ENCODE measurements around the gene EGFLAM. TPM values are rescaled to one million over a fixed set of nuclear protein-coding genes. Genes with fewer than 3 reads are reported as not detected.

EGFLAM gene
- polyA plus RNA-seq, 1 donor from 2014 or later = not detected

DNA sequence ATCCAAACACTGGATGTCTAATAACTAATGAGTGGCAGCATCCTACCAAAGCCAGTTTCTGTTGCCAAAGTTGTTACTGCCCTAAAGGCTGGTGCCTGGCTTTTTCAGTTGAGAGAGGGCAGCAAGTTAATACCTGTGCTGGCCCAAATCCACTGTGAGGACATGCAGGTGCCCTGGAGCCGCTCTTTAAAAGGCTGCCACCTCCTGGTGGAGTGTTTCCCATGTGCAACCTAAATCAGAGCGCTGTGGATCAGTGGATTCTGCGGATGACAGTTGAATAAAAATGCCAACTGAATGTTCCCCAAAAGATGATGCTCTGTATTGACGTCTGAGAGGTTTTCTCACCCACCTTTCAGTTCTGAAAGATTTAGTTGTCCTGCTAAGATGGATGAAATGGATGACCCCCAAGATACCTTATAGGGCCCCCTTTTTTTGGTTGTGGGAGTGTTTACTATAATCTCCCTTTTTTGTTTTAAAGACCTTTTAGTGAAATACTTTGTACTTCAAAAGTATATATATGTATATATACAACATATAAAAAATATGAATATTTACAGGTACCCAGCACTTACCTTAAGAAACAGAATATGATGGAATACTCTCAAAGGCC lies 146.4 kb downstream of the EGFLAM start:
- Histone ChIP-seq H3K4me2 (ENCODE audit: low read length) (no peak overlapping the region), H3F3A (ENCODE audit: insufficient read depth, low read length, poor library complexity, severe bottlenecking) (no peaks in the 10 kb centered on the region), H3K36me3 (ENCODE audit: insufficient read depth, low read length) (no peaks in the 10 kb centered on the region), H3K4me3 (ENCODE audit: low read length) (no peak overlapping the region), H3K9me2 (ENCODE audit: insufficient read depth, low read length) (no peaks in the 10 kb centered on the region), H3K79me2 (replicated peaks; ENCODE audit: insufficient read depth, low read length) (no peaks in the 10 kb centered on the region), H2AFZ (ENCODE audit: low read depth, low read length) (no peak overlapping the region), H3K27ac (ENCODE audit: low read length) (no peak overlapping the region), H3K9ac (ENCODE audit: low read length) (no peak overlapping the region), H3K9me3 (ENCODE audit: low read length) (no peaks in the 10 kb centered on the region), H4K20me1 (ENCODE audit: insufficient read depth) (no peaks in the 10 kb centered on the region), H3K27me3 (ENCODE audit: insufficient read depth, low read depth, low read length) (no peaks in the 10 kb centered on the region)
- TF ChIP-seq SMC3 (conservative IDR thresholded peaks at IDR 0.05; ENCODE audit: poor library complexity) = no peak
- TF ChIP-seq POLR2AphosphoS5 (IDR thresholded peaks at IDR 0.05) = no peak
- TF ChIP-seq EP300 (conservative IDR thresholded peaks at IDR 0.05; ENCODE audit: poor library complexity, severe bottlenecking) = no peak
- TF ChIP-seq TAF1 (IDR thresholded peaks at IDR 0.05; ENCODE audit: low read depth) = no peak
- TF ChIP-seq MXI1 (conservative IDR thresholded peaks at IDR 0.05; ENCODE audit: poor library complexity, severe bottlenecking) = no peak
- no peak for TF ChIP-seq RAD21 (conservative IDR thresholded peaks at IDR 0.05)
- no peak for TF ChIP-seq EZH2 (IDR thresholded peaks at IDR 0.05; ENCODE audit: borderline replicate concordance, insufficient read depth, low read length, poor library complexity, severe bottlenecking)
- no peak for TF ChIP-seq REST (IDR thresholded peaks at IDR 0.05; ENCODE audit: borderline replicate concordance)
- TF ChIP-seq, protein P1, sequence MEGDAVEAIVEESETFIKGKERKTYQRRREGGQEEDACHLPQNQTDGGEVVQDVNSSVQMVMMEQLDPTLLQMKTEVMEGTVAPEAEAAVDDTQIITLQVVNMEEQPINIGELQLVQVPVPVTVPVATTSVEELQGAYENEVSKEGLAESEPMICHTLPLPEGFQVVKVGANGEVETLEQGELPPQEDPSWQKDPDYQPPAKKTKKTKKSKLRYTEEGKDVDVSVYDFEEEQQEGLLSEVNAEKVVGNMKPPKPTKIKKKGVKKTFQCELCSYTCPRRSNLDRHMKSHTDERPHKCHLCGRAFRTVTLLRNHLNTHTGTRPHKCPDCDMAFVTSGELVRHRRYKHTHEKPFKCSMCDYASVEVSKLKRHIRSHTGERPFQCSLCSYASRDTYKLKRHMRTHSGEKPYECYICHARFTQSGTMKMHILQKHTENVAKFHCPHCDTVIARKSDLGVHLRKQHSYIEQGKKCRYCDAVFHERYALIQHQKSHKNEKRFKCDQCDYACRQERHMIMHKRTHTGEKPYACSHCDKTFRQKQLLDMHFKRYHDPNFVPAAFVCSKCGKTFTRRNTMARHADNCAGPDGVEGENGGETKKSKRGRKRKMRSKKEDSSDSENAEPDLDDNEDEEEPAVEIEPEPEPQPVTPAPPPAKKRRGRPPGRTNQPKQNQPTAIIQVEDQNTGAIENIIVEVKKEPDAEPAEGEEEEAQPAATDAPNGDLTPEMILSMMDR (IDR thresholded peaks at IDR 0.05; ENCODE audit: poor library complexity, severe bottlenecking) = no peak

- Histone ChIP-seq H3K27me3 (ENCODE audit: insufficient read depth, low read depth, low read length) (no peaks in the 10 kb centered on the region), H3K9me3 (ENCODE audit: low read length) (no peaks in the 10 kb centered on the region), H3K4me2 (ENCODE audit: low read length) (no peak overlapping the region), H3K9me2 (ENCODE audit: insufficient read depth, low read length) (no peaks in the 10 kb centered on the region), H2AFZ (ENCODE audit: low read depth, low read length) (no peak overlapping the region), H3K9ac (ENCODE audit: low read length) (no peak overlapping the region), H3K79me2 (replicated peaks; ENCODE audit: insufficient read depth, low read length) (no peaks in the 10 kb centered on the region), H3K36me3 (ENCODE audit: insufficient read depth, low read length) (no peaks in the 10 kb centered on the region), H3F3A (ENCODE audit: insufficient read depth, low read length, poor library complexity, severe bottlenecking) (no peaks in the 10 kb centered on the region), H4K20me1 (ENCODE audit: insufficient read depth) (no peaks in the 10 kb centered on the region), H3K4me3 (ENCODE audit: low read length) (no peak overlapping the region), H3K27ac (ENCODE audit: low read length) (no peak overlapping the region)
- no peak for TF ChIP-seq MXI1 (conservative IDR thresholded peaks at IDR 0.05; ENCODE audit: poor library complexity, severe bottlenecking)
- no peak for TF ChIP-seq SMC3 (conservative IDR thresholded peaks at IDR 0.05; ENCODE audit: poor library complexity)
- TF ChIP-seq TAF1 (IDR thresholded peaks at IDR 0.05; ENCODE audit: low read depth) = no peak
- TF ChIP-seq, protein P1 (IDR thresholded peaks at IDR 0.05; ENCODE audit: poor library complexity, severe bottlenecking) = no peak
- no peak for TF ChIP-seq POLR2AphosphoS5 (IDR thresholded peaks at IDR 0.05)
- TF ChIP-seq REST (IDR thresholded peaks at IDR 0.05; ENCODE audit: borderline replicate concordance) = no peak
- no peak for TF ChIP-seq EP300 (conservative IDR thresholded peaks at IDR 0.05; ENCODE audit: poor library complexity, severe bottlenecking)
- no peak for TF ChIP-seq EZH2 (IDR thresholded peaks at IDR 0.05; ENCODE audit: borderline replicate concordance, insufficient read depth, low read length, poor library complexity, severe bottlenecking)
- TF ChIP-seq RAD21 (conservative IDR thresholded peaks at IDR 0.05) = no peak
Measured at GRCh38 chr5:38408446-38409198, 150.3 kb downstream of the EGFLAM start.

Data from neural cell (in vitro differentiated cells).